Loucy (cell line): ENCODE data around the gene CXorf38.

Experiments used
- CTCF ChIP-seq: fragments of 200-600 bp; sonication (generic); conservative IDR thresholded peaks from 2 replicates; pipeline ENCODE4 v1.5.1; 2014; ENCODE audit warnings: mild to moderate bottlenecking, antibody characterized with exemption, low read length
- EZH2phosphoT487 ChIP-seq: fragments of 200-600 bp; IDR thresholded peaks from 2 replicates; pipeline ENCODE4 v1.6.1; 2018; ENCODE audit warnings: antibody characterized with exemption, mild to moderate bottlenecking, moderate library complexity, borderline replicate concordance

- TF ChIP-seq EZH2phosphoT487 (no peak), CTCF (no peak)
These were observed 35.9 kb upstream of the CXorf38 start for GRCh38 chrX:40683245-40683644.
